ENCODE measurements around the gene CSTB.
A peak's percentile ranks its signal among the peaks of the same experiment; 100 is the strongest.

Gene CSTB

DNA sequence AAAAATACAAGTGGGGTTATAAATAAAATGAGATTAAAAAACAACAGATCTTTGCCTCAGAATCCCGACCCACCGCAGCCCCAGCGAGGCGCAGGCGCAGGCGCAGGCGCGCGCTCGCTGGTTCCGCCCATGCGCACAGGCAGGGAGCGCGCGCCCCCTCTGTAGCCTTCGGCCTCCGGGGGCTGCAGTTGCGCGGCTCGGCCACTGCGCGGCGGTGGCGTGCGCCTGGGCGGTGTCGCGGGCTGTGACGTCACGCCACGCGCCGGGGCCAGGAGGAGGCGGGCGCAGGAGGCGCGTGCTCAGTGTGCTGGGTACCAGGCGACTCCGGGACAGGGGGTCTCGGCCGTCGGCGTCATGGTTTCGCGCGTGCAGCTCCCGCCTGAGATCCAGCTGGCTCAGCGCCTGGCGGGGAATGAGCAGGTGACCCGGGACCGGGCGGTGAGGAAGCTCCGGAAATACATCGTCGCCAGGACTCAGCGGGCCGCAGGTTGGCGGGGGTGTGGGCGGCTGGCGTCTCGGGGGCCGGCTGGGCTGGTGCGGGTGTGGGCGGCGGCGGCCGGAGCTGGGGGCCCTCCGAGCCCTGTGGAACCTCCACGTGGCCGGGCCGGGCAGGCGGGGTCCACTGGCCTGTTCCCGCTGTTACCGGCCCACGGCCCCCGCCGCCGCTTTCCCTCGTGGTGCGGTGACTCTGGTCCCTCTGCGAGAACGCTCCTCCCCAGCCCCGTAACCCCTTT lies 13.3 kb upstream of the CSTB start, which contains the start of gene RRP1:
TSS of gene RRP1 (plus strand) at position 302 of the 734 bp plus-strand sequence. CDS start at position 355, 53 bp downstream.
- peak; percentile 74 for DNase-seq

DNA sequence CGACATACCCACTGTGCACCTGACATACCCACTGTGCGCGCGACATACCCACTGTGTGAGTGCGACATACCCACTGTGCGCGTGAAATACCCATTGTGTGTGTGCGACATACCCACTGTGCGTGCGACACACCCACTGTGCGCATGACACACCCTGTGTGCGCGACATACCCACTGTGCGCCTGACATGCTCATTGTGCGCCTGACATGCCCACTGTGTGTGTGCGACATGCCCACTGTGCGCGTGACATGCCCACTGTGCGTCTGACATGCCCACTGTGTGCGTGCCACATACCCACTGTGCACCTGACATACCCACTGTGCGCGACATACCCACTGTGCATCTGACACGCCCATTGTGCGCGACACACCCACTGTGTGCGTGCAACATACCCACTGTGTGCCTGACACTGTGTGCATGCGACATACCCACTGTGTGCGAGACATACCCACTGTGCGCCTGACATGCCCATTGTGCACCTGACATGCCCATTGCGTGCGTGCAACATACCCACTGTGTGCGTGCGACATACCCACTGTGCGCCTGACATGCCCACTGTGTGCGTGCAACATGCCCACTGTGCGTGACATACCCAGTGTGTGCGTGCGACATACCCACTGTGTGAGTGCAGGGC lies 10.8 kb upstream of the CSTB start:
- no peak for DNase-seq

DNA sequence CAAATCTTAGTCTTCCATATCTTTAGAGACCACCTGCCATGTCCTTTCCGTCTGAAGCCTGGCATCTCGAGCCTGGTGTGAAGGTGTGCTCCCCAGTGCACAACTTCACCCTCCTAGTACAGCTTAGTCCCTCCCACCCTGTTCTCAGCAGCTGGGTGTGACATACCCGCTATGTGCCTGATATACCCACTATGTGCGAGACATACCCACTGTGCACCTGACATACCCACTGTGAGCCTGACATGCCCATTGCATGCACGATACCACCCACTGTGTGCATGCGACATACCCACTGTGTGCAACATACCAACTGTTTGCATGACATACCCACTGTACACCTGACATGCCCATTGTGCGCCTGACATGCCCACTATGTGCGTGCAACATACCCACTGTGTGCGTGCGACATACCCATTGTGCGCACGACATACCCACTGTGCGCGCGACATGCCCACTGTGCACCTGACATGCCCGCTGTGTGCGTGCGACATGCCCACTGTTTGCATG lies 10.2 kb upstream of the CSTB start:
- no peak for DNase-seq

DNA sequence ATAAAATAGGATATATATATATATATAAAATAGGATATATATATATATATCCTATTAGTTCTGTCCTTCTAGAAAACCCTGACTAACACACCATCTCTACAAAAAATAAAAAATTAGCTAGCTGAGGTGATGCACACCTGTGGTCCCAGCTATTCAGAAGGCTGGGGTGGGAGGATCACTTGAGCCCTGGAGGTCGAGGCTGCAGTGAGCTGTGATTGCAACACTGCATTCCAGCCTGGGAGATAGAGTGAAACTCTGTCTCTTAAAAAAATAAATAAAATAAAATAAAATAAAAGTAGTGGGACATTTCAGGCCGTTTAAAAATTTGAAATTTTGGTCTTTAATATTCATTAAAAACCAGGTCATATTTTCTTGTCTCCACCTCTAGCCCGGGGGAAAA lies 9.0 kb upstream of the CSTB start:
- no peak for DNase-seq

DNA sequence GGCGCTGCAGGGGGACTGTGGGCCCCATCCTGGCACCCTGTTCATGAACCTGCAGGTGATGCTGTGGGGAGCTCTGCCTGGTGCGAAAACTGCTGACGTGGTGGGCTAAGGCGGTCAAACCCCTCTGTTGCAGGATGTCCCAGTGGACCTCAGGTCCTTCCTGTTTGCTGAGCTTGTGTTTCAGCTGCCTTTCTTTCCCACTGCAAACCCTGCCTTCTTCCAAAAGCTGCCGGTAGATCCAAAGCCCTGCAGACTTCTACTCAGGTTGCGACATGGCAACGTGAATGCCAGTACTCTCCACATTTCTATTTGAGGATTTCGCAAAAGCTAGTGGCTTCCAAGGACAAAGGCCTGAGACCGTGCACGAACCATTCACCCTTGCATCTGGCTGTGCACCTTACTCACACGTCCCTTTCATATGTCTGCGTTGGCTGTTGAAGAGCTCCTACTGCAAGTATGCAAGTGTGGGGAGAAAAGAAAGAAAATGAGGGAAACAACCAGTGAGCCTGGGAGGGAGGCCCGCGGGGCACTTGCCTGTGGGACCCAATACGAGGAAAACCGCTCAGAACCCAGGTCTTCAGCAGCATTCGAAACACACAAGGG lies 7.1 kb upstream of the CSTB start:
- DNase-seq: no peak

DNA sequence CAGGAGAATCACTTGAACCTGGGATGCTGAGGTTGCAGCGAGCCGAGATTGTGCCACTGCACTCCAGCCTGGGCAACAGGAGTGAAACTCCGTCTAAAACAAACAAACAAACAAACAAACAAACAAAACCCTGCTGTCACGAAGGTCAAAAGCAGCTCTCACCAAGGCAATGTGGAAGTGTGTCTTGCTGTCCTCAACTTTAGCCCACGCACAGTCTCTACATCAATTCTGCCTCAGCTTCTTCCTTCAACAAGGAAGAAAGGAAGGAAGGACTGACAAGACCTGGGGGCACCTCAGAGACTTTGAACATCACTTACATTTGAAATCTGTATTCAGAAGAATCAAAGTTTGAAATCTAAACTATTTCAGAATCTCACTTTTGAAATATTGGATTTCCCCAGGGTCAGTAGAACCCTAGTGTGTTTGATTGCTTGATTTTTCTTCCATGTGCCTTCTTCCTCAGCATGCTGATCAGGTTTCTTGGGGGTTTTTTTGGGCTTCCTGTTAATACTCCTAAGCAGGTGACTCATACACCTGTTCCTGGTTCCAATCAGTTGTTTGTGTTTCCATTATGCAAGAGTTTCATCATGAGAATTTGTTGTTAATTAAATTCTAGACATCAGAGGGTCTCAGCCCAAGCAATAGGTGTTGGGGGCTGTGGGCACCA lies 6.5 kb upstream of the CSTB start:
- no peak for DNase-seq

DNA sequence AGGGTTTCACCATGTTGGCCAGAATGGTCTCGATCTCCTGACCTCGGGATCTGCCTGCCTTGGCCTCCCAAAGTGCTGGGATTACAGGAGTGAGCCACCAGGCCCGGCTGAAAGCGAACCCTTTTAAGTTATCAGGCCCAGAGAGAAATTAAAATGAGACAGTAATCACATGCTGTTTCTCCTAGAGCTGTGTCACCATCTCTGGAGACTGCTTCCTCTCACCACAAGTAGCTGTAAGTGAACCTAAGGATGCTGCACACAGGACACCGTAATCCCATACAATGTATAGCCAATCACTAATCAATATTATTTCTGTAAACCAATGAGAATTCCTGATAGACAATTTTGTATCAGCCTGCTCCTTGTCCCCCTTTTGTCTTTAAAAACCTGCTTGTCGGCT lies 5.7 kb upstream of the CSTB start:
- DNase-seq: no peak

DNA sequence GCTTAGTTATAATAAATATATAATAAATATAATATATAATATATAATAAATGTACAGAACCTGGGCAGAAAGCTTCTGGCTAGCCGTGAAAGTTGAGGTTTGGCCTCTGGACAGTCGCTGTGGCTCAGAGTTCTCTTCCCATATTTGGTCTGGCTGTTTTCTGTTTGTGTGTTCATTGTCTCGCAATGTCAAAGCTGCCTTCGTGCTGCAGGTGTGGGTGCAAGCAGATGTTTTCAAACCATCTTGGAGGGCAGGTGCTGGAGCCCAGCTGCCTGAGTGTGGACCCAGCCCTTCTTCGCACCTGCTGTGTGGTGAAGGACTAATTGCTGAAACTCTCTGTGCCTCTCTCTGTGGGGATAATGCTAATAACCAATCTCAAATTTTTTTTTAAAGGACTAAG lies 3.6 kb upstream of the CSTB start:
- DNase-seq: no peak

DNA sequence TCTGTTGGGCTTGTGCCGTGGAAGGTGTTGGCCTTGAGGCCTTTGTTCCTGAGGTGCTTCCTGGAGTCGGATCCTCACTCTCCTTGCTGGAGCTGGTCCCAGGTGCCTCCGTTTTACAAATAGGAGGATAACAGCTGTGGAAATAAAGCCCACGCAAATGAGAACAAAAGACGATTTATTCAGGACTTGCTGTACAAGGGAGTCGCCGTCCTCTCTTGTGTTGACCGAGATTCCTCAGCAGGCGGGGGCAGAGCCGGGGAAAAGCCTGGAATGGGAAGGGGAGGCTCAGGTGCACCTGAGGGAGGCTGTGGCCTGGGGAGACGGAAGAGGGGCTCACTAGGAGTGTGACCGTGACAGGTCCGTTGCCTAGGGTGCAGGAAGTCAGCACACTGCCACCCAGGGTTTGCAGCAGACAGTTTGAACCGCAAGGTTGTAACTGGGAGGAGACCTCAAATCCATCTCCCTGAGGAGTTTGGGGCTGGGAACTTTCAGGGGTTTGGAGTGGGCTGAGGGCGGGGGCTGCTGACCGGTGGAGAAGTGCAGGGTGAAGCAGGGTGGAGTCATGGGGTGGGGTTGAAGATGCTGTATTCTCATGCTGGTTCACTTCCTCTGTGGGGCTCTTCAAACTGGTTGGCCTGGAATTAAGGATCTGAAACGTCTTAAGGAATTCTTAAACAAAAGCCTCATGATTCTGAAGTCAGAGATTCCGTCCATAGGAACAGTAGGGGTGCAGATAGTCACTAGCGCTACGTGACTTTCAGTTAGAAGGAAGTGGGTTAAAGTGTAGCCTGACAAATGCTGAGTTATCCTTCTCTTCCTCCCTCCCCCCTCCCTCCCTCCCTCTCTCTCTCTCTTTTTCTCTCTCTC lies 2.6 kb upstream of the CSTB start:
- no peak for DNase-seq

DNA sequence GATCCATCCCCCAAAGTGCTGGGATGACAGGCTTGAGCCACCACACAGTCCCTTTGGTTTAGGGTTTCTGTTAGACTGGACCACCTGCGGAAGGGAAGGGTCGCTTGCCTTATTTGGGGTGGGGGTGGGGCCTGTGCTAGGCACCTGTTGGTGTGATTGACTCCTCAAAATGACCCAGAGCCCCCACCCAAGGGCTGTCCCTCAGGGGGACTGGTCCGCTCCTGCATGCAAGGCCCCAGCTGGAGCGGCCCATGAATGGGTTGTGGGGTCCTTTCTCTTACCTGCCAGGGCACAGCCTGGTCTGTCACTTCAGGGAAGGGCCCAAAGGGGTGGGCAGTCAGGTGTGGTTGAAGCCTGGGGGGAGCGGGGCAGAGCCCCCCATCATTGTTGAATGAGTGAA lies 1.8 kb upstream of the CSTB start:
- DNase-seq: no peak

DNA sequence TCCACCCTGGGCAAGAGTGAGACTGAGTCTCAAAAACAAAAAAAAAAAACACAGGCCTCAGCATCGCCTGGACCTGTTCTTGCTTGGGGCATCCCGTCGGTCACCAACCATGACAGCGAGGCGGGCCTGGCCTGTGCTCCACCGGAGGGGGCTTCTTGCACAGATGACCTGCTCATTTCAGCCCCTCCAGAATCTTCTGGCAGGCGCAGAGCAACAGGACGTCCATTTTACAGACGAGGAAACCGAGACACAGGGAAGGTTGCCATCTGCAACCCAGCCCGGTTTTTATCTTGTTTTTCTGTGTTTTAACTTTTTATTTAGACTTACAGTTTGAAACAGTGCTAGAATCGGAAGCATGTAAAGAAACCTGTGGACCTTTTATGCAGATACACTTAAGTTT lies 918 bp downstream of the CSTB start:
- DNase-seq: no peak

DNA sequence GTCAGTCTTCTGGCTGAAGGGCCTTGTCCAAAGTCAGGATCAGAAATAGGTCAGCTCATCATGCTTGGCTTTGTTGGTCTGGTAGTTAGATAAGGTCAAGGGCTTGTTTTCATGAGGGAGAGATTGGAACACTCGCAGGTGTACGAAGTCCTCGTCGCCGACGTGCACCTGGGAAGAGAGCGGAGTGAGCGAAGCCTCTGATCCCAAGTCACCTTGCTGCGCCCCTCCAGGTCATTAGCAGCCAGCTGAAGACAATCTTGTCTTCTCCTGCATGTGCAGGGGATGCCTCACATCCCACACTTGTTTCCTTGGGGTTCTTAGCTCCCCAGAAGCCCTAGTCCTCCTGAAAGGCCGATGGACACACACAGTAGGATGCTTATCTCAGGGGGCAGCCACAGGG lies 1.9 kb downstream of the CSTB start:
- no peak for DNase-seq

DNA sequence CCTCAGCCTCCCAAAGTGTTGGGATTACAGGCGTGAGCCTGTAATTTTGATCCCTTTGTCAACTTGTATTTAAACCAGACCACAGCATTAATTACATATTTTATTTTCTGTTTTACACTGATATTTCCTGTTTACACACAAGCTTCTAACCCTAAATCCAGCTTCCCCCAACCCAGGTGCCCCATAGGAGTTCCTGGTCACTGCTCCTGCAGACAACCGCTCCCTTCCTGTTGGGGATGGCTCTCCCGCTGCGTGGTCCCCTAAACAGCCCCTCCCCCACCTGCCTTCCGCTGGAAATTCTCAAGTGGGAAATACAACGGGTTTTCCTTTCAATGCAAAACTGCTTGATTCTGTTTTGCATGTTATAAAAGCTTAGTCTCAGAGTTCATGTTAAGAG lies 3.7 kb downstream of the CSTB start:
- DNase-seq: peak; percentile 44

DNA sequence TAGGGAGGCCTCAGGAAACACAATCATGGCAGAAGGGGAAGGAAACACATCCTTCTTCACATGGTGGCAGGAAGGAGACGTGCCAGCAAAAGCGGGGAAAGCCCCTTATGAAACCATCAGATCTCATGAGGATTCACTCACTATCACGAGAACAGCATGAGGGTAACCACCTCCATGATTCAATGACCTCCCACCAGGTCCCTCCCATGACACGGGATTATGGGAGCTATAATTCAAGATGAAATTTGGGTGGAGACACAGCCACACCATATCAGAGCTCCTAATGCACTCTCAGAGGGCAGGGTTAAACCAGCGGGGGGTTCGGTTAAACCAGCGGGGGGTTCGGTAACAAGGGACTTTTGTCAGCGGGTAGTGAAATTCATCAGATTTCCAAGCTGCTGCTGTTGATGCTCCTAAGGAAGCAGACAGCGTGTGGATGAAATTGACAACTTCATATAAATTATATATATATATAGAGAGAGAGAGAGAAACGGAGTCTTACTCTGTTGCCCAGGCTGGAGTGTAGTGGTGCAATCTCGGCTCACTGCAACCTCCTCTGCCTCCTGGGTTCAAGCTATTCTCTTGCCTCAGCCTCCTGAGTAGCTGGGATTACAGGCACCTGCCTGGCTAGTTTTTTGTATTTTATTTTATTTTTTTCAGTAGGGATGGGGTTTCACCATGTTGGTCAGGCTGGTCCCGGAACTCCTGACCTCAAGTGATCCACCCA lies 4.2 kb downstream of the CSTB start:
- no peak for DNase-seq

DNA sequence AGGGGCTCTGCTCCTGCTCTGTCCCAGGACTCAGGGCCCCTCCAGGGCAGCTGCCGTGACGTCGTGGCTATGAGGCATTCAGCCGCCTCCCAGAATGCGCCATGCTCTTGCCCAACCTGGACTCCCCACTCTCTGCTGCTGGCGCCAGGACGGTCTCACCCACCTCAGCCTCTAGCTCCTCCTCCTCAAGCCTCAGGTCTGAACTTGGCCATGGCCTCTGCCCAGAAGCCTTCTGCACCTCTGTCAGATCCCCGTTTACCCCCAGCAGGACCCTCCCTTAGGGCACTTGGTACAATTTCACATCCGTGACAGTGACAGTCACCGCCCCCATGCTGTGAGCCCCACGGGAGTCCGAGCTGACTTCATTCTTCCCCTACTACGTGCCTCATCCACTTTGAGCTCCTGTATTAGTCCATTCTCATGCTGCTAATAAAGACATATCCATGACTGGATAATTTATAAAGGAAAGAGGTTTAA lies 4.9 kb downstream of the CSTB start:
- DNase-seq: no peak

DNA sequence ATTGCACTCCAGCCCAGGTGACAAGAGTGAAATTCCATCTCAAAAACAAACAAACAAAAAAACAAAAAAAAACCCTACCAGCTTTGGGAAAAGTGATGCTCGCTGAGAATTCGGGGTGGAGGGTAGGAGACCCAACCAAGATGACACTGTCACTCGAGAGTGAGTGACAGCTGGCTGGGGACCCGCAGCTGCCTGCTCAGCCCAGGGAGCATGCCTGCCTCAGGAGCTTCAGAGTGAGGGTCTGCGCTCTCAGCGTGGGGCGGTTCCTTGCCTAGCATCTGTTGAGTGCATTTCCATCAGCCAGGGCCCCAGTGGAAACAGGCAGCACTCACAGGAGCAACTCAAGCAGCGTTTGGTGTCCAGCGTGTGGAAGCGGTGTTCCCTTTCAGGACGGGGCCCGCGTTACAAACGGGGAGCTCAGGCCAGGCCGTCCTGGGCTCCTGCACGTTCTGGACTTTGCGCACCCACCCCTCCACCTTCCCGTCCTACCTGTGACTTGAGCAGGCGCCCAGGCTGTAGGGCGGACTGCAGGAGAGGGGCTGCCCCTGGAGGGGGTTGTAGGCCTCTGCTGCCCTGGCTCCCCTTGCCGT lies 5.9 kb downstream of the CSTB start:
- DNase-seq: no peak

DNA sequence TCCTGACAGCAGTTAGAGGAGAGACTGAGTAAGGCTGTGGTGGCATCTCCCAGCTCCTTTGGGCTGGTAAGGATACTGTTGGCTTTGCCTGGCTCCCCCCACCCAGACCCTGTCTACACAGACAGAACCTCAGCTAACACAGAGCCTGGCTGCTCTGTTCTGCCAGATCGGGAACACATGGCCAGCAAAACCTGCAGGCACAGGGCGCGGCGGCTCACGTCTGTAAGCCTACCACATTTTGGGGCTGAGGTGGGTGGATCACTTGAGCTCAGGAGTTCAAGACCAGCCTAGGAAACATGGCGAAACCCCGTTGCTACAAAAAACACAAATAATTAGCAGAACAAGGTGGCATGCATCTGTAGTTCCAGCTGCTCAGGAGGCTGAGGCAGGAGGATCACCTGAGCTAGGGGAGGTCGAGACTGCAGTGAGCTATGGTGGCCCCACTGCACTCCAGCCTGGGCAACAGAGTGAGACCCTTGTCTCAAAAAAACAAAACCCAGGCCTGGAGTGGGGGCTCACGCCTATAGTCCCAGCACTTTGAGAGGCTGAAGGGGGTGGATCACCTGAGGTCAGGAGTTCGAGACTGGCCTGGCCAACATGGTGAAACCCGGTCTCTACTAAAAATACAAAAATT lies 6.7 kb downstream of the CSTB start:
- DNase-seq: no peak

DNA sequence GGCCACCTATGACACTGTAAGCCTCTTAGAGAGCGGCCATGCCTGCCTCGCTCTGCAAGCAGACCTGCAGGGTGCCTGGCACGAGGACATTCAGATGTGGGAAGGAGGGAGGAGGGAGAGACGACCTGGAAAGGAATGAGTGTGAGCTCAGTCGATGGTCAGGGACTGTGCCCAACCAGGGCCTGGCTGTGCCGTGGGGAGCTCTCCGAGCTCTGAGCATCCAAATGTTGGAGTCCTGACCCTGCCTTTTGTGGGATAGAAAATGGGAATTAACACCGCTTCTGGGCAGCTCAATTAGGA lies 7.3 kb downstream of the CSTB start:
- no peak for DNase-seq

DNA sequence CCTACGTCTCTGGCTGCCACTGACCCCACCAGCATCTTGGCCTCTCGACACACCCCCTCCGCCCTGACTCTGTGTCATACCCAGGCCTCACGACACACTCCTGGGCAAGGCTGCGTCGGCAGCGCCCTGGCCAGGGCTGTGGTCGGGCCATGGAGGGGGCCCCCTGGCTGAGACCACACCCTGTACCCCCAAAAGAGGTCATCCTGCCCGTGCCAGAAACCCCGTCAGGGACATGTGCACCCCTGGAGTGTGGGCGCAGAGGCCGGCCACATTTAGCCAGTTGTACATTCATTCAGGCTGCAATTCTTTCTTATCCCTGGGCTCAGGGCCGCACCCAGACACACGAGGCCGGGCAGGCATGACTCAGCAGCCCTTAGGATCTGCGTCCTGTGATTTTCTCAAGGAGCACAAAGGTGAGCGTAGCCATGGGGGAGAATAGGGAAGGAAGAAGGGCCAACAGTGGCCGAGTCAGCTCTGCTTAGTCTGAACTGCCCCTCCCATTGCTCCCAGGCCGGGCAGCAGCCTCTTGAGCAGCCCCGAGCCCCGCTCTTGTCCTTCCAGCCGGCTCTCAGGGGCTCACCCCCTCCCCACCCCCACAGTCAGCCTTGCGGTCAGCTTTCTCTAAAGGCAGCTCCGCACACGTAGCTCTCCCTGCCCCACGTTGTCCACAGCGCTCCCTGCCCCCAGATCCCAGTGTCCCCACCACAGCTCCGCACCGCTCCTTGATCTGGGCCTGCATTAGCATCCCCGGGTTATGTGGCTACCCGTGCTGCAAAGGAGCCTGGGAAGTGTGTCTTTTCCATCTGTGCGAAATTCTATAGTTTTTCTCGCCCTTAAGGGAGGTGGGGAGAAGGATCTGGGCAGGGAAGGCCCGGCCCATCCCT lies 7.9 kb downstream of the CSTB start:
- DNase-seq: no peak

DNA sequence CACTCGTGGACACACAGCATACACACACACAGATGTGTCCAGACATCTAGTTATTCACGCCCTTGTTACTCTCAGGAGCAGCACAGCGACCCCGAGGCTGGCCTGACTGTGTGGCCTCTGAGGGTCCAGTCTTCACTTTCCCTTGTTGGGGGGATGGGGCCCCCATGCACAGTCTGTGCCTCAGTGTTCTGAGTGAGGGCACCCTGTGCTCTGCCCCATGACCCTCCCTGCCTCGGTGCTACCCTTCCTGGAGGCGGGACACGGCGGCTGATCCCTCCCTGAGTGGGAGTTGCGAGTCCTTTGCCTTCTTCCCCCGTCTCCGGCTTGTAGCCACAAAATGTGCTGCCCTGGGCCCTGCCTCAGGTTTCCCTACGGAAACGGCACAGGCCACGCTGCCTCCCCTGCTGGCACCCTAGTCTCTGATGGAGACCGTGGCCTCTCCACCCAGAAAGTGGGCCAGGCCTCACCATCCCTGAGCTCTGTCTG lies 8.6 kb downstream of the CSTB start:
- DNase-seq: no peak

All from NCI-H526 treated with DMSO at 0.1 percent for 48 hours (cell line).